ENCODE data around the gene GRM6.

Gene GRM6

DNA sequence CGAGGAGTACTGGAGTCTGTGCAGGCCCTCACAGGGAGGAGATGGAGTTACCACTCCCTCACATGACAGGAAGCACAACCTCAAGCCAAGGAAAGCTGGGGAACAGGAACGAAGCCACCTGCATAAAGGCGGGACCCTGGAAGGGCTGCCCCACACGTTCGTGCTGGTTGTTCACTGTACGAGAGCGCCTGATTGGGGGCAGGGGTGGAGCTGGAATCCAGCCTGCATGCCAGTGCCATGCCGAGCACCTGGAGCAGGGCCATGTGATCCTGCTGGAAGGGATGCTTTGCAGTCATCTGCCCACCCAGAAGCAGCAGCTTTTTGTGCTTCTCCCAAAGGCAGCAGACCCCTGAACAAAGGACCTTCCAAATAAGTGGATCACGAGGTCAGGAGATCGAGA lies 11.4 kb downstream of the GRM6 start:
- no peak for DNase-seq (ENCODE audit: low spot score)

DNA sequence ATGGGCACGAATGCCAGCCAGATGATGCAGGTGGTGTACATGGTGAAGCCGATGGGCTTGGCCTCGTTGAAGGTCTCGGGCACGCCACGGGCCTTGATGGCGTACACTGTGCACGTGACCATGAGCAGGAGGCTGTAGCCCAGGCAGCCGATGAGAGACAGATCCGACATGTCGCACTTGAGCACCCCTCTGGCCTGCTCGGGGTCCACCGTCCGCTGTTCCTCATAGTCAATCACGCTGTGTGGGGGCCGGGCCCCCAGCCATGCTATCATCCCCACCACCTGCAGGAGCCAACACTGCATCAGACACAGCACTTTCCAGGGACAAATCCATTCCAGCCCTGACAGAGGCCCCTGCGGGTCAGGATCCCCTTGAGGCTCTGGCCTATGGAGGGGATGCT lies 12.2 kb downstream of the GRM6 start:
- no peak for DNase-seq (ENCODE audit: low spot score)

DNA sequence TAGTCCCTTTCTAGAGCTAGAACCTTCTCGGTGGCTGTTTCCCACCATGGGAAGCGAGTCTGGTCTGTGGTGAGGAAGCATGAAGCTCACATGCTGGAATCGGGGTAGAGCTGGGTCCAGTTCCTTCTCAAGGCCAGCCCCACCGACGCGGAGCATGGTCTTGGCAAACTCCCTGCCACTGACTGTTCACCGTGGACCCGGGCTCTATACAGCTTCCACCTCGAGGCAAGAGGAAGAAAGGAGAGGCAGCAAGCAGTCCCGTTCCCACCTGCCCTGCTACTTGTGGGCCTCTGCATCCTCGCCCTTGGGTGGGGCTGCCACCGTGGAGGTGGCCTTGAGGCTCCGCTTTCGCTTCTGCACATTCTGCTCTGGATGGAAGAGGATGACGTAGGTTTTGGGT lies 13.7 kb downstream of the GRM6 start:
- DNase-seq (ENCODE audit: low spot score) = no peak

DNA sequence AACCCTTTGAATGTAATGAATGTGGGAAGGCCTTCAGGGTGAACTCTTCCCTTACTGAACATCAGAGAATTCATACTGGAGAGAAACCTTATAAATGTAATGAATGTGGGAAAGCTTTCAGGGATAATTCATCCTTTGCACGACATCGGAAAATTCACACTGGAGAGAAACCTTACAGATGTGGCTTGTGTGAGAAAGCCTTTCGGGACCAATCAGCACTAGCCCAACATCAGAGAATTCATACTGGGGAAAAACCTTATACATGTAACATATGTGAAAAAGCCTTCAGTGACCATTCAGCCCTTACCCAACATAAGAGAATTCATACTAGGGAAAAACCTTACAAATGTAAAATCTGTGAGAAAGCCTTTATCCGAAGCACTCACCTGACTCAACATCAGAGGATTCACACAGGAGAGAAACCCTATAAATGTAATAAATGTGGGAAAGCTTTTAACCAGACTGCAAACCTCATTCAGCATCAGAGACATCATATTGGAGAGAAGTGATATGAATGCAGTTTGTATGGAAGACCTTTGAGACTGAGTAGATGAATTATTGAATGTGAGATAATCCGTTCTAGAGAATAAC lies 29.6 kb downstream of the GRM6 start:
- DNase-seq (ENCODE audit: low spot score) = no peak

DNA sequence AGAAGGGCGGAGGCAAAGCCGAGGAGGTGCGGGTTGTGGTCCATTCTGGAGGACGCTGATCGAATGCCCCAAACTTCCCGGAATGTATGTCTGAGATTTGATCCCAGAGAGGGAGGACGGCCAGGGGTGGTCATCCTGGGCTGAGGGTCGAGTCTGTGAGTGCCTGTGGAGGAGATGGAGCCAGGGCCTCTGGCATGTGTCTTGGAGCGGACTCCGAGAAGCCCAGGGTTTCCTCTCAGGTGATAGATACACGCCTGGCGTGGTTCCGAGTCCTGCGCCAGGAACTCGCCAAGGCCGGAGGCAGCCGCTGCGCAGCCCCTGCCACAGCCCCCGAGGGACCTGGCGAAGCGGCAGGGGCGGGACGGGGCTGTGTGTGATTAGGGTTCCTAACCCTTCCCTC lies 53.8 kb downstream of the GRM6 start:
- no peak for DNase-seq (ENCODE audit: low spot score)

DNA sequence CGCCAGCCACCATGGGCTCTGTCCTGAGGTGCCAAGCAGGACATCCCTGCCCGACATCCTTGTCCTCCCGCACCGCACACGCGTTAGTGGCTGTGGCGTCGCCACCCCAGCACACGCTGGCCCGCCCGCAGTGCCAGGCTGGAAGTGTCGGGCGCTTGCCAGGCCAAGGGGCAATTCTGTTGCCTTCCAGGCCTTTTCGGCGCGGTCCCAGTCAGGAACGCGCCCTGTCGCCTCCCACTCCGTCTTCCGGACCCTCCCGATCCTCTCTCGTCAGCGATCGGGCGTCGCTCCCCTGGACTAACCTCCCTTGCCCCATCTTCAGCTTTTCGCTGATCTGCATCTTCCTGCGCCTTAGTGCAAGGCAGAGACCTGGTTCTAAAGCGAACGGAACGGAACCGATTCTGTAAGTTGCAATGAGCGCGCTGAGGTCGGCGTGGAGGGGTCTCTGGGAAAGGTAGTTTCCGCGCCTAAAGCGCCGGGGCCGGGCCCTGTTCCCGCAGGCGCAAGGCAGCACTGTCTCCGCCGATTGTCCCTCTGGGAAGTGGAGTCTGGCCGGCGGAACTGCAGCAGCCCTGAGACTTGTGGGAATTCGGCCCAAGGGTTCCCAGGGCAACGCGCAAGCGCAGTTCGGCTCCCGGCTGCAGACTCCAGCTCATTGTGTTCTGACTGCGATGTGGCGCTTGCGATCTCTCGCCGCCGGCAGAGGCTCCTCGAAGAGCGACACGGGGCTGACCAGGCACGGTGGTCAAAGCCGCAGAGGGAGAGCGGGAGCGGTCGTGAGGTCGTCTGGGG lies 54.4 kb downstream of the GRM6 start, which contains the start of gene ZNF454:
ZNF454 (plus strand) TSS at position 630 of the 792 bp plus-strand sequence. CDS start 1,594 bp downstream, outside the sequence.
- no peak for DNase-seq (ENCODE audit: low spot score)

DNA sequence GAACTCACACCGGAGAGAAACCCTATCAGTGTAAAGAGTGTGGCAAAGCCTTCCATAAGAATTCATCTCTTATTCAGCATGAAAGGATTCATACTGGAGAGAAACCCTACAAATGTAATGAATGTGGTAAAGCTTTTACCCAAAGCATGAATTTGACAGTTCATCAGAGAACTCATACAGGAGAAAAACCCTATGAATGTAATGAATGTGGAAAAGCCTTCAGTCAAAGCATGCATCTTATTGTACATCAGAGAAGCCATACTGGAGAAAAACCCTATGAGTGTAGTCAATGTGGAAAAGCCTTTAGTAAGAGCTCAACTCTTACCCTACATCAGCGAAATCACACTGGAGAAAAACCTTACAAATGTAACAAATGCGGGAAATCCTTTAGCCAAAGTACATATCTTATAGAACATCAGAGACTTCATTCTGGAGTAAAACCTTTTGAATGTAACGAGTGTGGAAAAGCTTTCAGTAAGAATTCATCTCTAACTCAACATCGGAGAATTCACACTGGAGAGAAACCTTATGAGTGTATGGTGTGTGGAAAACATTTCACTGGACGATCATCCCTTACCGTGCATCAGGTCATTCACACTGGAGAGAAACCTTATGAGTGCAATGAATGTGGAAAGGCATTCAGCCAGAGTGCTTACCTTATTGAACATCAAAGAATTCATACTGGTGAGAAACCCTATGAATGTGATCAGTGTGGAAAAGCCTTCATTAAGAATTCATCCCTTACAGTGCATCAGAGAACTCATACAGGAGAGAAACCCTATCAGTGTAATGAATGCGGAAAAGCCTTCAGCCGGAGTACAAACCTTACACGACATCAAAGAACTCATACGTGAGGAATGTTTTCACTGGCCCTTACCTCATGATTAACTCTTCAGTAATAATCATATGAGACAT lies 63.0 kb downstream of the GRM6 start:
- no peak for DNase-seq (ENCODE audit: low spot score)
